SK-N-SH (cell line): Measurements from ENCODE around the gene GRK5. TPM values are rescaled to one million over a fixed set of nuclear protein-coding genes. Genes with fewer than 3 reads are reported as not detected.

Source experiments
- CTCF ChIA-PET: fragments of 300-600, 350-600 bp; formaldehyde crosslinking; extraction: SDS; loops from one replicate; lab custom pipeline; 2021; lab: Yijun Ruan, JAX
- POLR2A ChIA-PET: fragments of 350-600 bp; sonication (Branson Sonifier 250); formaldehyde crosslinking; extraction: SDS; loops from one replicate; lab custom pipeline; 2020; ENCODE audit warnings: antibody characterized with exemption, inconsistent platforms; lab: Yijun Ruan, JAX
- DNase-seq: peaks from one replicate; pipeline ENCODE4 v3.0.0; 2012
- H2AFZ ChIP-seq: fragments of 200-600 bp; sonication (generic); 2 replicates; pipeline ENCODE4 v1.8.1; 2016; ENCODE audit warnings: antibody characterized with exemption, mild to moderate bottlenecking, low read depth
- H3F3A ChIP-seq: fragments of 200-600 bp; sonication (generic); replicated peaks from 2 replicates; pipeline ENCODE3; 2016; ENCODE audit warnings: antibody characterized with exemption, mild to moderate bottlenecking; ENCODE audit not compliant: insufficient read depth
- H3K27ac ChIP-seq, 2 experiments: fragments of 200-500 bp in 1 of 2; fragments of 200-600 bp in 1 of 2; sonication (Bioruptor generic) in 1 of 2; sonication (generic), shearing (Covaris generic) in 1 of 2; 2 replicates each; pipeline versions ENCODE4 v1.5.1 to v1.6.1; 2014 to 2016; ENCODE audit warnings: low read depth in 2 of 2, inconsistent platforms in 1 of 2, low read length in 1 of 2, mild to moderate bottlenecking in 1 of 2, mixed read lengths in 1 of 2
- H3K27me3 ChIP-seq: fragments of 200-600 bp; sonication (generic), shearing (Covaris generic); 2 replicates; pipeline ENCODE4 v1.6.1; 2016; ENCODE audit warnings: mixed run types; ENCODE audit not compliant: insufficient read depth
- H3K36me3 ChIP-seq, 2 experiments: fragments of 200-500 bp in 1 of 2; fragments of 200-600 bp in 1 of 2; sonication (Bioruptor generic) in 1 of 2; sonication (generic) in 1 of 2; replicated peaks in 1 of 2; 2 replicates each; pipeline versions ENCODE3 to v1.5.1; 2014 to 2016; ENCODE audit warnings: low read length in 1 of 2, mild to moderate bottlenecking in 1 of 2; ENCODE audit not compliant: insufficient read depth in 2 of 2, control insufficient read depth in 1 of 2
- H3K4me1 ChIP-seq, 2 experiments: fragments of 200-500 bp in 1 of 2; fragments of 200-600 bp in 1 of 2; sonication (Bioruptor generic) in 1 of 2; sonication (generic), shearing (Covaris generic) in 1 of 2; 2 replicates each; pipeline versions ENCODE4 v1.5.1 to v1.6.1; 2014 to 2016; ENCODE audit warnings: low read depth in 1 of 2, low read length in 1 of 2, mixed run types in 1 of 2; ENCODE audit not compliant: insufficient read depth in 2 of 2, control insufficient read depth in 1 of 2
- H3K4me2 ChIP-seq: fragments of 200-600 bp; sonication (generic), shearing (Covaris generic); 2 replicates; pipeline ENCODE4 v1.6.1; 2017; ENCODE audit warnings: mixed run types
- H3K4me3 ChIP-seq, 2 experiments: fragments of 200-500 bp in 1 of 2; fragments of 200-600 bp in 1 of 2; sonication (Bioruptor generic) in 1 of 2; sonication (generic), shearing (Covaris generic) in 1 of 2; 2 replicates each; pipeline versions ENCODE4 v1.5.1 to v1.8.1; 2014 to 2016; ENCODE audit warnings: low read depth in 2 of 2, inconsistent platforms in 1 of 2, low read length in 1 of 2, mild to moderate bottlenecking in 1 of 2, mixed read lengths in 1 of 2, moderate library complexity in 1 of 2
- H3K79me2 ChIP-seq: fragments of 200-600 bp; sonication (generic); 2 replicates; pipeline ENCODE4 v1.8.1; 2017; ENCODE audit warnings: mild to moderate bottlenecking; ENCODE audit not compliant: insufficient read depth
- H3K9ac ChIP-seq: fragments of 200-600 bp; sonication (generic); 2 replicates; pipeline ENCODE4 v1.6.1; 2017; ENCODE audit warnings: mixed run types
- H3K9me2 ChIP-seq: fragments of 200-600 bp; sonication (generic); 2 replicates; pipeline ENCODE4 v1.6.1; 2017; ENCODE audit warnings: mixed run types
- H3K9me3 ChIP-seq: fragments of 200-600 bp; sonication (generic); 2 replicates; pipeline ENCODE4 v1.6.1; 2017; ENCODE audit warnings: mixed run types, mild to moderate bottlenecking, moderate library complexity
- H4K20me1 ChIP-seq: fragments of 200-600 bp; sonication (generic); 2 replicates; pipeline ENCODE4 v1.6.1; 2017; ENCODE audit warnings: mild to moderate bottlenecking, mixed run types; ENCODE audit not compliant: insufficient read depth
- CHD2 ChIP-seq: fragments of 150-350 bp; IDR thresholded peaks from 2 replicates; pipeline ENCODE4 v1.6.1; 2018; ENCODE audit warnings: low read length; ENCODE audit not compliant: partially characterized antibody
- EP300 ChIP-seq, 2 experiments: IDR thresholded peaks; 2 replicates each; pipeline versions ENCODE4 v1.4.0 to v1.6.1; 2012; ENCODE audit warnings: borderline replicate concordance in 1 of 2, low read depth in 1 of 2, low read length in 1 of 2
- FOXJ3 ChIP-seq: sonication (generic); formaldehyde crosslinking; IDR thresholded peaks from 2 replicates; pipeline ENCODE4 v1.5.1; 2020; ENCODE audit warnings: mild to moderate bottlenecking, missing genetic modification reagents
- FOXM1 ChIP-seq: IDR thresholded peaks from 2 replicates; pipeline ENCODE4 v1.4.0; 2012; ENCODE audit warnings: low read depth, mild to moderate bottlenecking
- GATA2 ChIP-seq: sonication (generic); formaldehyde crosslinking; IDR thresholded peaks from 2 replicates; pipeline ENCODE4 v1.5.0; 2020; ENCODE audit warnings: mild to moderate bottlenecking, missing genetic modification reagents
- MAX ChIP-seq: IDR thresholded peaks from 2 replicates; pipeline ENCODE4 v1.4.0; 2012; ENCODE audit warnings: low read depth
- MXI1 ChIP-seq: IDR thresholded peaks from 2 replicates; pipeline ENCODE4 v1.6.1; 2012; ENCODE audit warnings: mild to moderate bottlenecking, low read depth, low read length, improper control_type of control experiment
- NFIC ChIP-seq: IDR thresholded peaks from 2 replicates; pipeline ENCODE4 v1.4.0; 2012; ENCODE audit warnings: borderline replicate concordance
- NRF1 ChIP-seq: IDR thresholded peaks from 2 replicates; pipeline ENCODE4 v1.6.1; 2012; ENCODE audit warnings: low read depth, mild to moderate bottlenecking, low read length
- POLR2AphosphoS5 ChIP-seq: IDR thresholded peaks from 2 replicates; pipeline ENCODE4 v1.6.1; 2012; ENCODE audit warnings: low read depth, low read length
- RCOR1 ChIP-seq: fragments of 150-350 bp; IDR thresholded peaks from 2 replicates; pipeline ENCODE4 v1.6.1; 2017; ENCODE audit warnings: antibody characterized with exemption, low read length
- RFX5 ChIP-seq: IDR thresholded peaks from 2 replicates; pipeline ENCODE4 v1.6.1; 2012; ENCODE audit warnings: mild to moderate bottlenecking, improper control_type of control experiment, low read length
- SMC3 ChIP-seq: IDR thresholded peaks from 2 replicates; pipeline ENCODE4 v1.6.1; 2012; ENCODE audit warnings: low read depth, low read length, improper control_type of control experiment
- TAF1 ChIP-seq: IDR thresholded peaks from 2 replicates; pipeline ENCODE4 v1.6.1; 2012; ENCODE audit warnings: low read depth, mild to moderate bottlenecking, low read length, moderate library complexity, borderline replicate concordance
- TEAD4 ChIP-seq: IDR thresholded peaks from 2 replicates; pipeline ENCODE4 v1.4.0; 2012; ENCODE audit warnings: mild to moderate bottlenecking, borderline replicate concordance; ENCODE audit not compliant: insufficient read depth
- USF2 ChIP-seq: fragments of 150-350 bp; IDR thresholded peaks from 2 replicates; pipeline ENCODE4 v1.6.1; 2017; ENCODE audit warnings: antibody characterized with exemption, low read length, low read depth, borderline replicate concordance
- YY1 ChIP-seq: IDR thresholded peaks from 2 replicates; pipeline ENCODE4 v1.4.0; 2012; ENCODE audit warnings: low read depth, mild to moderate bottlenecking
- WGBS: methylation state at CpG from one replicate; pipeline ENCODE4 v1.1.6; 2017; ENCODE audit warnings: low lambda C conversion rate; 5-methylcytosine and 5-hydroxymethylcytosine counted together
- polyA plus RNA-seq, 3 experiments: library from polyadenylated mRNA; depleted of rRNA; stranded (reverse); fragments of >200 nt; gene quantifications; 2 replicates each; pipeline ENCODE4 v1.2.3, GENCODE V29; 2012
- TF ChIP-seq, protein P1 (sequence below): fragments of 200-600 bp; sonication (generic); IDR thresholded peaks from 2 replicates; pipeline ENCODE4 v1.6.1; 2017; ENCODE audit warnings: antibody characterized with exemption, mild to moderate bottlenecking, moderate library complexity
- TF ChIP-seq, protein P2 (sequence below): IDR thresholded peaks from 2 replicates; pipeline ENCODE4 v1.4.0; 2012; ENCODE audit warnings: low read depth, borderline replicate concordance

The GRK5 gene
- polyA plus RNA-seq (2012; rRNA removed): 9.5 and 12.1 TPM in 2 replicates
- polyA plus RNA-seq (2012; cell fraction: cytosol; rRNA removed): 8.9 and 11.6 TPM in 2 replicates
- polyA plus RNA-seq (2012; cell fraction: nucleus; rRNA removed): 10.3 and 10.8 TPM in 2 replicates

DNA sequence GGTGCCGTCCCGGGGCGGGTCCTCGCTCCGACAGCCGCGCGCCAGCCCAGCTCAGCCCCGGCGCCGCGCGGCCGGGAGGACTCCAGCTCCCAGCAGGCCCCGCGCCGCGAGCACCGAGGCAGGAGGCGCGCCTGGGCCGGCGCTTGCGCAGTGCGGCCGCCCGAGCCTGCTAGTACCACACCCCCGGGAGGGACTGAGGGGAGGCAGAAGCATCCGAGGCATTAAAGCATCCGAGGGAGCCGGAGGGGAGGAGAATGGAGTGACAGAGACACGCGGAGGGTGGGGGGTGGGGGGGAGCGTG lies at the start of gene GRK5:
TSS of gene GRK5 (plus strand) at position 206 of the 301 bp plus-strand sequence. CDS start 347 bp downstream, outside the sequence.
- Histone ChIP-seq H3K27me3 (no peaks in the 10 kb centered on the region), H3K9me2 (no peaks in the 10 kb centered on the region), H3K4me2 (peak within 1 kb of the TSS; percentile 97), H3K36me3 (no peaks in the 10 kb centered on the region), H3K79me2 (peaks cover 34% of the 10 kb centered on the region), H3K9me3 (no peaks in the 10 kb centered on the region), H3K27ac (peak within 1 kb of the TSS; percentile 67 to 98), H3K4me1 (peaks cover 30 to 32% of the 10 kb centered on the region in 2 experiments), H3F3A (peaks cover 36% of the 10 kb centered on the region), H3K4me3 (peak within 1 kb of the TSS; percentile 91), H2AFZ (peak within 1 kb of the TSS; percentile 65), H3K9ac (peak within 1 kb of the TSS; percentile 74), H4K20me1 (no peaks in the 10 kb centered on the region)
- CTCF ChIA-PET: interaction anchor here (0.6 to 15.4 kb wide), 56 partner anchors 8 to 401 kb away, joined by 3 to 505 read pairs (median 5); partner anchors contain the start of genes RGS10 and SFXN4
- WGBS: 2% methylated on average over 6 of the region's 34 CpGs
- DNase-seq: peak; percentile 98
- POLR2A ChIA-PET: interaction anchor here (0.6 to 1.5 kb wide), 2 partner anchors 59 to 74 kb away, joined by 3 to 4 read pairs; no protein-coding TSS in a partner anchor
- TF ChIP-seq NRF1 (peak; percentile 96), TEAD4 (no peak), USF2 (no peak), POLR2AphosphoS5 (0 out of 2 replicates have a peak, but pooled peaks have one; percentile 17), RCOR1 (no peak), TAF1 (0 out of 2 replicates have a peak, but pooled peaks have one; percentile 32), NFIC (no peak), FOXM1 (no peak), MAX (no peak), MXI1 (peak; percentile 50; the same call in 1 of the 2 replicates), RFX5 (no peak), EP300 (IDR thresholded peaks at IDR 0.05; ENCODE audit: borderline replicate concordance in 1 of 2, low read depth in 1 of 2, low read length in 1 of 2) (no peak), YY1 (no peak), CHD2 (no peak), FOXJ3 (CRISPR knock-in tag) (no peak), SMC3 (no peak), GATA2 (CRISPR knock-in tag) (no peak)
- TF ChIP-seq, protein P1, sequence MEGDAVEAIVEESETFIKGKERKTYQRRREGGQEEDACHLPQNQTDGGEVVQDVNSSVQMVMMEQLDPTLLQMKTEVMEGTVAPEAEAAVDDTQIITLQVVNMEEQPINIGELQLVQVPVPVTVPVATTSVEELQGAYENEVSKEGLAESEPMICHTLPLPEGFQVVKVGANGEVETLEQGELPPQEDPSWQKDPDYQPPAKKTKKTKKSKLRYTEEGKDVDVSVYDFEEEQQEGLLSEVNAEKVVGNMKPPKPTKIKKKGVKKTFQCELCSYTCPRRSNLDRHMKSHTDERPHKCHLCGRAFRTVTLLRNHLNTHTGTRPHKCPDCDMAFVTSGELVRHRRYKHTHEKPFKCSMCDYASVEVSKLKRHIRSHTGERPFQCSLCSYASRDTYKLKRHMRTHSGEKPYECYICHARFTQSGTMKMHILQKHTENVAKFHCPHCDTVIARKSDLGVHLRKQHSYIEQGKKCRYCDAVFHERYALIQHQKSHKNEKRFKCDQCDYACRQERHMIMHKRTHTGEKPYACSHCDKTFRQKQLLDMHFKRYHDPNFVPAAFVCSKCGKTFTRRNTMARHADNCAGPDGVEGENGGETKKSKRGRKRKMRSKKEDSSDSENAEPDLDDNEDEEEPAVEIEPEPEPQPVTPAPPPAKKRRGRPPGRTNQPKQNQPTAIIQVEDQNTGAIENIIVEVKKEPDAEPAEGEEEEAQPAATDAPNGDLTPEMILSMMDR: no peak
- TF ChIP-seq, protein P2, sequence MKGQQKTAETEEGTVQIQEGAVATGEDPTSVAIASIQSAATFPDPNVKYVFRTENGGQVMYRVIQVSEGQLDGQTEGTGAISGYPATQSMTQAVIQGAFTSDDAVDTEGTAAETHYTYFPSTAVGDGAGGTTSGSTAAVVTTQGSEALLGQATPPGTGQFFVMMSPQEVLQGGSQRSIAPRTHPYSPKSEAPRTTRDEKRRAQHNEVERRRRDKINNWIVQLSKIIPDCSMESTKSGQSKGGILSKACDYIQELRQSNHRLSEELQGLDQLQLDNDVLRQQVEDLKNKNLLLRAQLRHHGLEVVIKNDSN: no peak
